Fibroblast of lung (primary cell): ENCODE results near the gene CDH10. TPM values are rescaled to one million over a fixed set of nuclear protein-coding genes. Genes with fewer than 3 reads are reported as not detected.

ENCODE experiments used
- DNase-seq, 2 donors: peaks; one replicate each; pipeline versions ENCODE4 v3.0.0 to v3.0.0-alpha.2; 2010; ENCODE audit warnings: low read depth in 2 of 2
- H2AFZ ChIP-seq: 2 replicates; pipeline ENCODE4 v1.5.1; 2012; ENCODE audit warnings: low read length, control low read depth, inconsistent platforms
- H3K27ac ChIP-seq: 2 replicates; pipeline ENCODE4 v1.5.1; 2011; ENCODE audit warnings: low read length, control low read depth; ENCODE audit not compliant: insufficient read depth
- H3K27me3 ChIP-seq: 2 replicates; pipeline ENCODE4 v1.5.1; 2011; ENCODE audit warnings: mild to moderate bottlenecking, low read length; ENCODE audit not compliant: control insufficient read depth, insufficient read depth
- H3K36me3 ChIP-seq: 2 replicates; pipeline ENCODE4 v1.5.1; 2011; ENCODE audit warnings: low read length; ENCODE audit not compliant: control insufficient read depth, insufficient read depth
- H3K4me1 ChIP-seq: 2 replicates; pipeline ENCODE4 v1.5.1; 2011; ENCODE audit warnings: low read length; ENCODE audit not compliant: control insufficient read depth, insufficient read depth; ENCODE audit errors: extremely low read depth
- H3K4me2 ChIP-seq: 2 replicates; pipeline ENCODE4 v1.5.1; 2011; ENCODE audit warnings: low read length, control low read depth; ENCODE audit not compliant: insufficient read depth; ENCODE audit errors: extremely low read depth
- H3K4me3 ChIP-seq, 4 experiments: fragments of 200-600 bp in 1 of 4; sonication (generic) in 1 of 4; replicated peaks in 1 of 4; 2 replicates each; pipeline ENCODE4 v1.5.1; 2011 to 2016; ENCODE audit warnings: low read length in 4 of 4, low read depth in 3 of 4, mild to moderate bottlenecking in 3 of 4, control low read depth in 2 of 4, inconsistent platforms in 1 of 4, mixed read lengths in 1 of 4; ENCODE audit not compliant: insufficient read depth in 1 of 4; ENCODE audit errors: control extremely low read depth in 1 of 4
- H3K79me2 ChIP-seq: 2 replicates; pipeline ENCODE4 v1.5.1; 2012; ENCODE audit warnings: mild to moderate bottlenecking, low read length, inconsistent platforms; ENCODE audit not compliant: control insufficient read depth, insufficient read depth
- H3K9ac ChIP-seq: 2 replicates; pipeline ENCODE4 v1.5.1; 2011; ENCODE audit warnings: mild to moderate bottlenecking, low read length, control low read depth; ENCODE audit not compliant: insufficient read depth
- H3K9me3 ChIP-seq: 2 replicates; pipeline ENCODE4 v1.5.1; 2012; ENCODE audit warnings: low read depth, low read length; ENCODE audit not compliant: control insufficient read depth, insufficient read depth
- H4K20me1 ChIP-seq: 2 replicates; pipeline ENCODE4 v1.5.1; 2011; ENCODE audit warnings: low read length; ENCODE audit not compliant: control insufficient read depth, insufficient read depth; ENCODE audit errors: extremely low read depth
- EZH2 ChIP-seq: IDR thresholded peaks from 2 replicates; pipeline ENCODE4 v1.5.1; 2012; ENCODE audit warnings: low read length, control low read depth, mild to moderate bottlenecking; ENCODE audit errors: missing control alignments
- polyA plus RNA-seq, 2 donors: library from polyadenylated mRNA; depleted of rRNA in 1 of 2; stranded (reverse) in 1 of 2; unstranded in 1 of 2; fragments of >200 nt; gene quantifications; 2 replicates each; pipeline ENCODE4 v1.2.1, GENCODE V29; 2011 to 2012; ENCODE audit warnings: missing spikeins in 1 of 2
- total RNA-seq: library from RNA; depleted of rRNA; stranded (reverse); fragments of >200 nt; gene quantifications from 2 replicates; pipeline ENCODE4 v1.2.1, GENCODE V29; 2014
- TF ChIP-seq, protein P1 (sequence below), 2 donors: IDR thresholded peaks in 1 of 2; conservative IDR thresholded peaks in 1 of 2; 1 replicate in 1 of 2; 2 replicates in 1 of 2; pipeline ENCODE4 v1.5.1; 2011 to 2012; ENCODE audit warnings: low read length in 2 of 2, control low read depth in 1 of 2, inconsistent platforms in 1 of 2, low read depth in 1 of 2, mild to moderate bottlenecking in 1 of 2

The CDH10 gene
- total and polyA plus RNA-seq, 2 donors (not counting 1 experiment from before 2014, with no cell fraction given), result 0.09 to 0.17 TPM

DNA sequence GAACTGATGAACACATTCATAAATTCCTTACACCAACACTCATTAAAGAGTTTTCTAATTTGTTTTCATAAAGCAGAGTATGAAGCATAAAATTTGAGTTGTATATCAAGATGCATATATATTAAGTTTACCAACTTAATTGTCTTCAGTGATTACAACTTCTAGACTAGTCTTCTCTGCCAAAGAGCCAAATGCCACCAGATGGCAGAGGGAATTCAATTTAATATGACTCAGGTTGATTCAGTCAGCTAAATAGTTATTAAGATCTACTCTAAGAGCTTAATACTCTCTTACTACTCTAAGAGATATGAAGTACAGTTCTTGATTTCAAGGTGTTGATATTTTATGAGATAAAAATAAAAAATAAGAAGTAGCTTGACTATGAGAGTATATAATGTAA lies 53.4 kb downstream of the CDH10 start:
- Histone ChIP-seq H3K9ac (no peak overlapping the region), H3K36me3 (no peaks in the 10 kb centered on the region), H3K79me2 (no peaks in the 10 kb centered on the region), H3K9me3 (no peaks in the 10 kb centered on the region), H4K20me1 (no peaks in the 10 kb centered on the region), H3K4me2 (no peak overlapping the region), H3K27me3 (no peaks in the 10 kb centered on the region), H3K4me3 (no peak overlapping the region), H2AFZ (no peak overlapping the region), H3K27ac (no peak overlapping the region), H3K4me1 (no peaks in the 10 kb centered on the region)
- TF ChIP-seq EZH2, result no peak
- TF ChIP-seq, protein P1, sequence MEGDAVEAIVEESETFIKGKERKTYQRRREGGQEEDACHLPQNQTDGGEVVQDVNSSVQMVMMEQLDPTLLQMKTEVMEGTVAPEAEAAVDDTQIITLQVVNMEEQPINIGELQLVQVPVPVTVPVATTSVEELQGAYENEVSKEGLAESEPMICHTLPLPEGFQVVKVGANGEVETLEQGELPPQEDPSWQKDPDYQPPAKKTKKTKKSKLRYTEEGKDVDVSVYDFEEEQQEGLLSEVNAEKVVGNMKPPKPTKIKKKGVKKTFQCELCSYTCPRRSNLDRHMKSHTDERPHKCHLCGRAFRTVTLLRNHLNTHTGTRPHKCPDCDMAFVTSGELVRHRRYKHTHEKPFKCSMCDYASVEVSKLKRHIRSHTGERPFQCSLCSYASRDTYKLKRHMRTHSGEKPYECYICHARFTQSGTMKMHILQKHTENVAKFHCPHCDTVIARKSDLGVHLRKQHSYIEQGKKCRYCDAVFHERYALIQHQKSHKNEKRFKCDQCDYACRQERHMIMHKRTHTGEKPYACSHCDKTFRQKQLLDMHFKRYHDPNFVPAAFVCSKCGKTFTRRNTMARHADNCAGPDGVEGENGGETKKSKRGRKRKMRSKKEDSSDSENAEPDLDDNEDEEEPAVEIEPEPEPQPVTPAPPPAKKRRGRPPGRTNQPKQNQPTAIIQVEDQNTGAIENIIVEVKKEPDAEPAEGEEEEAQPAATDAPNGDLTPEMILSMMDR (conservative IDR thresholded peaks at IDR 0.05 in 1 of 2, IDR thresholded peaks at IDR 0.05 in 1 of 2; ENCODE audit: low read depth in 1 of 2, low read length in 2 of 2), result no peak
- DNase-seq, result no peak

DNA sequence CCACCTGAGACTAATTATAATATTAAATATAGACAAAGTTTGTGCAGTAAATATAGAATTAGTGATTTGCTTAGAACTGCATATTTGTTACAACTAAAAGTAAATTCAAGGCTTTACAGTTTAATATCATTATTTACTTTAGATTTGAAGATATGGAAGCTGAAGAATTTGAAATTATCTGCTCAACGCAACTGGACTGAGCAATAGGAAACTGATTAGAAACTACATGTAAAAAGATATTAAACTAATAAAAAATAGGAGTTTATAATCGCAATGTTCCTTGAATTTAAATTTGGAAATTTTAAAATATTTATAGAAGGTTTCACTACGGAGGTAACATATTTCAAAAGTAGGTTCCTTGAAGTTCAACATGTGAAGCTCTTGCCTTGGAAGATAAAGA lies 55.2 kb downstream of the CDH10 start:
- Histone ChIP-seq H3K4me1 (no peaks in the 10 kb centered on the region), H3K27me3 (no peaks in the 10 kb centered on the region), H2AFZ (no peak overlapping the region), H3K79me2 (no peaks in the 10 kb centered on the region), H3K36me3 (no peaks in the 10 kb centered on the region), H3K4me3 (no peak overlapping the region), H4K20me1 (no peaks in the 10 kb centered on the region), H3K9me3 (no peaks in the 10 kb centered on the region), H3K27ac (no peak overlapping the region), H3K4me2 (no peak overlapping the region), H3K9ac (no peak overlapping the region)
- DNase-seq, result no peak
- no peak for TF ChIP-seq EZH2
- TF ChIP-seq, protein P1 (conservative IDR thresholded peaks at IDR 0.05 in 1 of 2, IDR thresholded peaks at IDR 0.05 in 1 of 2; ENCODE audit: low read depth in 1 of 2, low read length in 2 of 2), result no peak

DNA sequence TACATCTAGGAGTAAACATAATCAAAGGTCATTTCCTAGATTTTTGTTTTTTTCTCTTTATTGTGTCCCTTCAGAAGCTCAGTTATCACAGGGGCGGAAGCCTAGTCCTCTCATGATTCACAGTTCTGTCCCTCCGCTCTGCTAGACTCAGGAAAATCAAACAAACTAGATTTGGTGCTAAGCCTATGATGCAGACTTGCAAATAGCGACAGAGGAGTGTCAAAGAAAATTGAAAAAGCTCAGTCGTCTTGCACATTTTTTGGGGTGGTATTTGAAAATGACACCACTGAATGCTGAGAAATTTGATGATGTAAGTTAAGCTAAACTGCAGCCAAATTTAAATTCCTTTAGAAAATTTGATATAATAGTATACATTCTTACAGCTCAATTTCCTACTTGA lies 59.0 kb downstream of the CDH10 start:
- no peaks in the 10 kb centered on the region for H3K27me3 ChIP-seq
- H3K4me2 ChIP-seq, result no peak overlapping the region
- no peak overlapping the region for H3K9ac ChIP-seq
- no peaks in the 10 kb centered on the region for H3K4me1 ChIP-seq
- H2AFZ ChIP-seq, result no peak overlapping the region
- no peak overlapping the region for H3K4me3 ChIP-seq
- no peaks in the 10 kb centered on the region for H3K79me2 ChIP-seq
- H3K27ac ChIP-seq, result no peak overlapping the region
- H3K9me3 ChIP-seq, result no peaks in the 10 kb centered on the region
- no peak for DNase-seq
- H3K36me3 ChIP-seq, result no peaks in the 10 kb centered on the region
- H4K20me1 ChIP-seq, result no peaks in the 10 kb centered on the region
- TF ChIP-seq, protein P1 (conservative IDR thresholded peaks at IDR 0.05 in 1 of 2, IDR thresholded peaks at IDR 0.05 in 1 of 2; ENCODE audit: low read depth in 1 of 2, low read length in 2 of 2), result no peak
